PC-3 (cell line): Measurements from ENCODE around the gene CAPN7. TPM values are rescaled to one million over a fixed set of nuclear protein-coding genes. Genes with fewer than 3 reads are reported as not detected.

Source experiments
- ATAC-seq: fragments of 200-7000 bp; cut with Tn5 transposase; 2 replicates; pipeline ENCODE4 v1.9.1; 2020; ENCODE audit warnings: mild to moderate bottlenecking, moderate library complexity
- BruUV-seq: library from RNA; stranded (reverse); fragments of 400-500 nt; replicated peaks from 2 replicates; lab custom pipeline; 2021; lab: Mats Ljungman, UMichigan
- CTCF ChIA-PET: fragments of 300-600 bp; sonication (Branson Sonifier 250); formaldehyde crosslinking; loops from one replicate; lab custom pipeline; 2022; ENCODE audit warnings: antibody characterized with exemption; lab: Charles Lee
- POLR2A ChIA-PET: fragments of 300-600 bp; sonication (Branson Sonifier 250); formaldehyde crosslinking; loops from one replicate; lab custom pipeline; 2022; ENCODE audit warnings: antibody characterized with exemption; ENCODE audit not compliant: unreplicated experiment; lab: Charles Lee
- DNase-seq: peaks from one replicate; pipeline ENCODE4 v3.0.0-alpha.2; 2015
- H2AFZ ChIP-seq: fragments of 300-600 bp; sonication (generic); 2 replicates; pipeline ENCODE4 v1.6.0; 2016; ENCODE audit warnings: antibody characterized with exemption, low read length
- H3F3A ChIP-seq: fragments of 300-600 bp; sonication (generic); one replicate; pipeline ENCODE4 v1.6.0; 2017; ENCODE audit warnings: antibody characterized with exemption, low read length, control low read depth, mild to moderate bottlenecking; ENCODE audit not compliant: unreplicated experiment
- H3K27ac ChIP-seq: fragments of 300-600 bp; sonication (generic); 2 replicates; pipeline ENCODE4 v1.5.1; 2016; ENCODE audit warnings: mild to moderate bottlenecking, low read length
- H3K27me3 ChIP-seq: fragments of 300-600 bp; sonication (generic); 2 replicates; pipeline ENCODE4 v1.6.1; 2016; ENCODE audit warnings: low read length, mixed read lengths
- H3K36me3 ChIP-seq: fragments of 300-600 bp; sonication (generic); 2 replicates; pipeline ENCODE4 v1.6.1; 2016; ENCODE audit warnings: low read depth, mixed run types, low read length, mixed read lengths
- H3K4me1 ChIP-seq: fragments of 300-600 bp; sonication (generic); 2 replicates; pipeline ENCODE4 v1.5.1; 2016; ENCODE audit warnings: low read length; ENCODE audit not compliant: insufficient read depth
- H3K4me2 ChIP-seq: fragments of 300-600 bp; sonication (generic); 2 replicates; pipeline ENCODE4 v1.6.0; 2016; ENCODE audit warnings: low read length
- H3K4me3 ChIP-seq: fragments of 300-600 bp; sonication (generic); 2 replicates; pipeline ENCODE4 v1.5.1; 2016; ENCODE audit warnings: mild to moderate bottlenecking, low read length, mixed read lengths
- H3K79me2 ChIP-seq: fragments of 300-600 bp; sonication (generic); 2 replicates; pipeline ENCODE4 v1.6.1; 2017; ENCODE audit warnings: low read length, mixed read lengths
- H3K9ac ChIP-seq: fragments of 300-600 bp; sonication (generic); 2 replicates; pipeline ENCODE4 v1.6.0; 2016; ENCODE audit warnings: mild to moderate bottlenecking, low read length
- H3K9me2 ChIP-seq: fragments of 300-600 bp; sonication (generic); replicated peaks from 2 replicates; pipeline ENCODE4 v1.6.1; 2016; ENCODE audit warnings: mixed run types, low read length, mixed read lengths
- H3K9me3 ChIP-seq: fragments of 300-600 bp; sonication (generic); 2 replicates; pipeline ENCODE4 v1.6.1; 2016; ENCODE audit warnings: low read length, mixed read lengths
- H4K20me1 ChIP-seq: fragments of 300-600 bp; sonication (generic); 2 replicates; pipeline ENCODE4 v1.6.1; 2016; ENCODE audit warnings: low read length, mixed read lengths
- CTCF ChIP-seq: fragments of 300-600 bp; sonication (generic); conservative IDR thresholded peaks from 2 replicates; pipeline ENCODE4 v1.5.1; 2017; ENCODE audit warnings: antibody characterized with exemption, low read depth, mild to moderate bottlenecking, low read length
- EZH2 ChIP-seq: fragments of 300-600 bp; sonication (generic); IDR thresholded peaks from one replicate; pipeline ENCODE4 v1.6.1; 2017; ENCODE audit warnings: antibody characterized with exemption, mild to moderate bottlenecking, low read length; ENCODE audit not compliant: unreplicated experiment
- EZH2phosphoT487 ChIP-seq: fragments of 300-600 bp; sonication (generic); IDR thresholded peaks from 2 replicates; pipeline ENCODE4 v1.6.1; 2018; ENCODE audit warnings: mild to moderate bottlenecking, antibody characterized with exemption, low read length, borderline replicate concordance
- intact Hi-C: fragments of 100-400 bp; cut with micrococcal nuclease; formaldehyde crosslinking; loops from 2 replicates; pipeline ENCODE4 v1.9.0; 2023
- total RNA-seq: library from RNA; depleted of rRNA; stranded (reverse); fragments of >200 nt; gene quantifications from 2 replicates; pipeline ENCODE4 v1.2.3, GENCODE V29; 2014

CAPN7 gene
- total RNA-seq, 1 experiment from 2014 or later, result 32.7 TPM

GRCh38 chr3:15279205-15279604, 73.2 kb downstream of the CAPN7 start:
- ChIA-PET POLR2A (no interaction called here), CTCF (interaction anchor here (1.2 kb wide), 1 partner anchor 53 kb away, joined by 5 read pairs; the partner anchor contains the start of gene SH3BP5)
- DNase-seq (no peak), ATAC-seq (no peak)
- no TSS peak for BruUV-seq
- TF ChIP-seq EZH2phosphoT487 (no peak), EZH2 (no peak), CTCF (no peak)
- H3K4me1 ChIP-seq, result no peaks in the 10 kb centered on the region
- H3K4me3 ChIP-seq, result no peak overlapping the region
- H3K4me2 ChIP-seq, result no peak overlapping the region
- intact Hi-C loops, result no loop called here
- H3K9me2 ChIP-seq, result no peaks in the 10 kb centered on the region
- H3K27me3 ChIP-seq, result no peaks in the 10 kb centered on the region
- no peaks in the 10 kb centered on the region for H3F3A ChIP-seq
- no peak overlapping the region for H2AFZ ChIP-seq
- no peak overlapping the region for H3K9ac ChIP-seq
- no peaks in the 10 kb centered on the region for H3K9me3 ChIP-seq
- H4K20me1 ChIP-seq, result no peaks in the 10 kb centered on the region
- H3K79me2 ChIP-seq, result no peaks in the 10 kb centered on the region
- no peaks in the 10 kb centered on the region for H3K36me3 ChIP-seq
- no peak overlapping the region for H3K27ac ChIP-seq

- no peaks in the 10 kb centered on the region for H3K79me2 ChIP-seq
- H3K36me3 ChIP-seq, result no peaks in the 10 kb centered on the region
- intact Hi-C loops, result no loop called here
- no peaks in the 10 kb centered on the region for H3F3A ChIP-seq
- BruUV-seq, result no TSS peak
- ChIA-PET POLR2A (no interaction called here), CTCF (interaction anchor here (0.7 to 1.2 kb wide), 2 partner anchors 53 to 932 kb away, joined by 3 to 5 read pairs; partner anchors contain the start of gene SH3BP5)
- no peaks in the 10 kb centered on the region for H4K20me1 ChIP-seq
- no peak overlapping the region for H3K9ac ChIP-seq
- H3K9me2 ChIP-seq, result no peaks in the 10 kb centered on the region
- no peak overlapping the region for H2AFZ ChIP-seq
- ATAC-seq, result no peak
- H3K27ac ChIP-seq, result no peak overlapping the region
- no peak for DNase-seq
- no peaks in the 10 kb centered on the region for H3K9me3 ChIP-seq
- no peak overlapping the region for H3K4me2 ChIP-seq
- TF ChIP-seq CTCF (no peak), EZH2 (no peak), EZH2phosphoT487 (no peak)
- no peak overlapping the region for H3K4me3 ChIP-seq
- H3K4me1 ChIP-seq, result no peaks in the 10 kb centered on the region
- H3K27me3 ChIP-seq, result no peaks in the 10 kb centered on the region
Observed at GRCh38 chr3:15279671-15280402, 73.8 kb downstream of the CAPN7 start.
